HEK293 (cell line): ENCODE data around the gene MESP2.

ENCODE experiments used
- BCL11A ChIP-seq: fragments of 450-650 bp; formaldehyde crosslinking; IDR thresholded peaks from 2 replicates; pipeline ENCODE4 v1.5.1; 2016; ENCODE audit warnings: low read depth, missing biosample characterization, missing genetic modification characterization
- CTCF ChIP-seq: fragments of 450-650 bp; formaldehyde crosslinking; IDR thresholded peaks from 2 replicates; pipeline ENCODE4 v1.5.1; 2016; ENCODE audit warnings: missing biosample characterization, missing genetic modification characterization
- MYNN ChIP-seq: fragments of 450-650 bp; formaldehyde crosslinking; IDR thresholded peaks from 2 replicates; pipeline ENCODE4 v1.5.1; 2016; ENCODE audit warnings: missing biosample characterization, missing genetic modification characterization, borderline replicate concordance
- PRDM10 ChIP-seq: fragments of 450-650 bp; formaldehyde crosslinking; IDR thresholded peaks from 2 replicates; pipeline ENCODE4 v1.5.1; 2016; ENCODE audit warnings: missing biosample characterization, missing genetic modification characterization
- ZBTB20 ChIP-seq: fragments of 450-650 bp; formaldehyde crosslinking; IDR thresholded peaks from 2 replicates; pipeline ENCODE4 v1.5.1; 2016; ENCODE audit warnings: missing biosample characterization, missing genetic modification characterization
- ZBTB8A ChIP-seq: fragments of 450-650 bp; formaldehyde crosslinking; IDR thresholded peaks from 2 replicates; pipeline ENCODE4 v1.5.1; 2016; ENCODE audit warnings: missing biosample characterization, missing genetic modification characterization
- ZFP3 ChIP-seq: fragments of 450-650 bp; formaldehyde crosslinking; IDR thresholded peaks from 2 replicates; pipeline ENCODE4 v1.5.1; 2016; ENCODE audit warnings: low read depth, missing biosample characterization, missing genetic modification characterization
- ZNF121 ChIP-seq: fragments of 450-650 bp; formaldehyde crosslinking; IDR thresholded peaks from 2 replicates; pipeline ENCODE4 v1.5.1; 2016; ENCODE audit warnings: missing biosample characterization, missing genetic modification characterization
- ZNF175 ChIP-seq: fragments of 450-650 bp; formaldehyde crosslinking; IDR thresholded peaks from 2 replicates; pipeline ENCODE4 v1.5.1; 2016; ENCODE audit warnings: missing biosample characterization, missing genetic modification characterization
- ZNF214 ChIP-seq: fragments of 450-650 bp; formaldehyde crosslinking; IDR thresholded peaks from 2 replicates; pipeline ENCODE4 v1.5.1; 2017; ENCODE audit warnings: missing biosample characterization, mild to moderate bottlenecking, missing genetic modification characterization, borderline replicate concordance
- ZNF280D ChIP-seq: fragments of 450-650 bp; formaldehyde crosslinking; IDR thresholded peaks from 2 replicates; pipeline ENCODE4 v1.5.1; 2016; ENCODE audit warnings: missing biosample characterization, missing genetic modification characterization
- ZNF558 ChIP-seq: fragments of 450-650 bp; formaldehyde crosslinking; IDR thresholded peaks from 2 replicates; pipeline ENCODE4 v1.5.1; 2016; ENCODE audit warnings: missing biosample characterization, missing genetic modification characterization
- ZNF658 ChIP-seq: fragments of 450-650 bp; formaldehyde crosslinking; IDR thresholded peaks from 2 replicates; pipeline ENCODE4; 2016; ENCODE audit warnings: missing biosample characterization, missing genetic modification characterization

GRCh38 chr15:89780601-89781000 is 4.5 kb downstream of the MESP2 start:
- TF ChIP-seq ZNF214 (tag by site-specific recombination) (no peak), ZNF121 (tag by site-specific recombination) (no peak), CTCF (no peak), ZNF175 (tag by site-specific recombination) (no peak), ZFP3 (no peak), ZBTB8A (tag by site-specific recombination) (no peak), PRDM10 (no peak), ZNF558 (tag by site-specific recombination) (no peak), BCL11A (tag by site-specific recombination) (no peak), ZNF280D (tag by site-specific recombination) (no peak), ZNF658 (tag by site-specific recombination) (no peak), MYNN (no peak), ZBTB20 (tag by site-specific recombination) (no peak)
